Epithelial cell of esophagus (primary cell): ENCODE results near the gene PPP1R3D.
A peak's percentile ranks its signal among the peaks of the same experiment; 100 is the strongest.

ENCODE experiments used
- DNase-seq: peaks from one replicate; pipeline ENCODE4 v3.0.0; 2010; ENCODE audit warnings: low read depth
- H3K4me3 ChIP-seq: 2 replicates; pipeline ENCODE4 v1.5.1; 2011; ENCODE audit warnings: mild to moderate bottlenecking, low read length, control low read depth
- CTCF ChIP-seq: IDR thresholded peaks from 2 replicates; pipeline ENCODE4 v1.5.1; 2011; ENCODE audit warnings: low read depth, mild to moderate bottlenecking, low read length, control low read depth, inconsistent platforms; ENCODE audit not compliant: insufficient read depth; ENCODE audit errors: missing control alignments

PPP1R3D gene

GRCh38 chr20:59936409-59936808 is 3.7 kb downstream of the PPP1R3D start:
- DNase-seq: no peak

DNA sequence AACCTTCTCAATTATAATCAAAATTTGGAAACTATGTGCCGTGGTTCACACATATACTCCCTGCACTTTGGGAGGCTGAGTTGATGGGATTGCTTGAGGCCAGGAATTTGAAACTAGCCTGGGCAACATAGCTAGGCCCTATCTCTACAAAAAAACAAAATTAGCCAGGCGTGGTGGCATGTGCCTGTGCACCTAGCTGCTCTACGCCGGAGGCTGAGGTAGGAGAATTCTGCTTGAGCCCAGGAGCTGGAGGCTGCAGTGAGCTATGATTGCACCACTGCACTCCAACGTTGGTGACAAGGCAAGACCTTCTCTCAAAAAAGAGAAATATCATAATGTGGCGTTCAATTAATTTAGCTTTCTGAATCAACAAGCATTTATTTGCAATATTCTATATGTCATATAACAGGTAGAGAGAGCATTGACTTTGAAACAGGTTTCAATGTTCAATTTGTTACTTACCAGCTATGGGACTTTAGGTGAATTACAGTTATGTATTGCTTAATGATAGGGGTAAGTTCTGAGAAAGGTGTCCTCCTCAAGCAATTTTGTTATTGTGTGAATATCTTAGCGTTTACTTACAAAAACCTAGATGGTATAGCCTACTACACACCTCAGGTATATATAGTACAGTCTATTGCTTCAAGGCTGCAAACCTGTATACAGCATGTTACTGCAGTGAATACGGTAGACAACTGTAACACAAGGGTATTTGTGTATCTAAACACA is 4.5 kb downstream of the PPP1R3D start:
- no peak for TF ChIP-seq CTCF
- H3K4me3 ChIP-seq: no peak overlapping the region
- DNase-seq: no peak

More at GRCh38 chr20:59936409-59936808, 3.7 kb downstream of the PPP1R3D start:
- H3K4me3 ChIP-seq: no peak overlapping the region
- TF ChIP-seq CTCF: no peak

DNA sequence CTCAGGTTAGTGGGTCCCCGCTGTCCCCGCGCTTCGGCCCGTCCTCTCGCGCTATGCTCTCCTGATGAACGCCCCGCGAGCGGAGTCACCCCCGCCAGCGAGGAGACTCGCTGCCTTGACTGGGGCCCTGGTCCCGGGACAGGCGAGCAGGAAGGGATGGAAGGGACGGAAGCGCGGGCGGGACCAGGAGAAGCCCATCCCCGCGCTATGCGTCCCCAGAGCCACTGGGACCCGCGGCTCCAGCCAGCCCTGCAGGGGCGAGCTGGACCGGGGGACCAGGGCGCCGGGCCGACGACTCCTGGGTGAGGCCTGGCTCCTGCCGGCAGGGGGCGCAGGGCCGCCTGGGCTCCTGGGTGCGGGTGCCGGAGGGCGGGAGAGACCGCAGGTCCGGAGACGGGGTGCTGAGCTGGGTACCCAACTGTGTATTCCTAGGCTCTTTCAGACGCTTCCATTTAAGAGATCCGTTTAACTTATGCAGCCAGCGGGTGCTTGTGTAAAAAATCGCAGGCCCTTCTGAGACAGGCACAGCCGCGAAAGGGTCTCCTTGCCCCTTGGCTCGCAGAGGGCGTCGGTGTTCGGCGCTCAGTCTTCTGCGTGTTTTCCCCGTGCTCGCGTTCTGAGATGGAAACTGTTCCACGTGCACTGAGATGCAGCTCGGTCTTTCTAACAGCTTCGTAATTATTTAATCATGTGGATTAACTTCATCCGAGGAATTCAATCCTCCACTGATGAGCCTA is 6.1 kb downstream of the PPP1R3D start:
- TF ChIP-seq CTCF: peak; percentile 59
- H3K4me3 ChIP-seq: peak overlapping the region; percentile 51

GRCh38 chr20:59933296-59933848 is 6.7 kb downstream of the PPP1R3D start, which contains the start of gene SYCP2:
Gene SYCP2 (minus strand): TSS chr20:59933637. CDS start chr20:59922413, 11,224 bp downstream.
- no peak for TF ChIP-seq CTCF
- peak within 1 kb of the TSS; percentile 51 for H3K4me3 ChIP-seq
- peak; percentile 33 for DNase-seq

More for the DNA sequence above, 6.1 kb downstream of the PPP1R3D start:
- peak; percentile 70 for DNase-seq

DNA sequence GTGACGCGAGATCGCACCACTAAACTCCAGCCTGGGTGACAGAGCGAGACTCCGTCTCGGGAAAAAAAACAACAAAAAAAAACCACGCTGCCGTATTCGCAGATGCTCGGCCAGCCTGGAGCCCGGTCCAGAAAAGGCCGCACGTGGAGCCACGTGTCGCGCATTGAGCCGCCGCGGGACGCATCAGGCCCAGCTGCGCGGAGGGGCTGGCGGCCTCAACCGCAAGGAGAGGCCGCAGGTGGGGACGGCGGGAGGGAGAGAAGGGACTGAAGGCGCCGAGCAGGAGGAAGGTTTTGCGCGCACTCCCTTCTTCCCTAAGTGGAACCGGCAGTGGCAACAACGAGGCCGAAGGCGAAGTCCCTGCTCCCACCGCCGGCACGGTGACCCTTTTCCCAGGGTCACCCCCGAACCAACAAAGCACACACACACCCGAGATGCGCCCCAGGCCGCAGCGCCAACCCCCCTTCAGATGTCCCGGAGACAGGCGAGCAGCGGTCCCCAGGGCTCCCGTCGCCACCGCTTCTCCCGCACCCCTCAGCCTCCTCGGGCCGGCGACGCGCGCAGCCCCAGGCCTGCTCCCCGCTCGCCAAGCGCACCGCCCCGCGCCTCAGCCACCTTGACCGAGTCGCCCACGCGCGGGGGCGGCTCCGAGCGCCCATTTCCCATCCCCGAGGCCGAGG is 7.3 kb downstream of the PPP1R3D start:
- no peak for DNase-seq
- TF ChIP-seq CTCF: no peak
- no peak overlapping the region for H3K4me3 ChIP-seq

GRCh38 chr20:59931511-59932312 is 8.4 kb downstream of the PPP1R3D start:
- no peak for DNase-seq
- no peak overlapping the region for H3K4me3 ChIP-seq
- no peak for TF ChIP-seq CTCF
